Spleen (tissue), 7 donors: Measurements from ENCODE around the gene PAXX.

ENCODE experiments used
- CTCF ChIP-seq, 11 experiments: fragments of 200-600 bp in 7 of 11; fragments of 450-650 bp in 4 of 11; sonication (generic) in 4 of 11; IDR thresholded peaks in 8 of 11; conservative IDR thresholded peaks in 3 of 11; 1 replicate in 7 of 11; 2 replicates in 4 of 11; pipeline versions ENCODE4 v1.4.0 to v1.8.0; 2016 to 2021; ENCODE audit warnings: antibody characterized with exemption in 11 of 11, inconsistent platforms in 4 of 11, mild to moderate bottlenecking in 1 of 11
- POLR2A ChIP-seq, 3 donors: fragments of 450-650 bp; IDR thresholded peaks; one replicate each; pipeline ENCODE4 v1.5.1; 2017; ENCODE audit warnings: antibody characterized with exemption in 3 of 3, mild to moderate bottlenecking in 1 of 3
- POLR2AphosphoS5 ChIP-seq, 3 donors: sonication (generic); formaldehyde crosslinking; IDR thresholded peaks; one replicate each; pipeline ENCODE4 v1.5.1; 2017; ENCODE audit warnings: antibody characterized with exemption in 3 of 3
- donor health status: DM: no; HTN: no; CAD: no; lungs with moderate emphysema.
- donor health status: DM: no; HTN: no; CAD: no.
- donor health status: DM: no; HTN: no; CAD: no.

GRCh38 chr9:136950656-136951276 is 41.5 kb upstream of the PAXX start:
- TF ChIP-seq CTCF (IDR thresholded peaks at IDR 0.05 in 8 of 11, conservative IDR thresholded peaks at IDR 0.05 in 3 of 11) (no peak), POLR2AphosphoS5 (IDR thresholded peaks at IDR 0.05) (no peak), POLR2A (IDR thresholded peaks at IDR 0.05) (no peak)
